ENCODE results near the gene ABCA10.

Gene ABCA10

DNA sequence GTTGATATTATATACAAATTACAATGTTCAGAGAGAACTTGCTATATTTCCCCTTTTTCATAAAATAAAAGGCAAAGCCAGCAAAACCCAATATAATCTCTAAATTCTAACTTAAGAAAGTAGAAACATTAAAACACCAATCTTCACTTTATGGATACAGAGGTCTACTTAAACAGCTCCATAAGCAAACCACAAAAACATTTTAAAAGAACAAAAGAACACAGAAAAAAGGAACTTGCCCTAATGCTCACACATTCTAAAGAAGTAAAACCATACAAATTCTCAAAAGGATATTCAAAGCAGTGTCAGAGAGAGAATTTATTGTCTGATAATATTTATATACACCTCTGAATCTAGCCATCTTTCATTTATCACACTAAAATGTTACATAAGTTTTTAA, 606 bp downstream of the ABCA10 start:
- H4K91ac ChIP-seq (ENCODE audit: low read depth, low read length): no peak overlapping the region
- DNase-seq: no peak
- no peak overlapping the region for H3K4me2 ChIP-seq (ENCODE audit: low read length)
- H3K23ac ChIP-seq (ENCODE audit: low read length): no peak overlapping the region
- H4K8ac ChIP-seq (ENCODE audit: low read depth, low read length): no peak overlapping the region
- H3K18ac ChIP-seq (ENCODE audit: low read length): no peak overlapping the region
- H3K4me3 ChIP-seq (ENCODE audit: low read depth, low read length): no peak overlapping the region
- no peaks in the 10 kb centered on the region for H3K4me1 ChIP-seq (ENCODE audit: control insufficient read depth in 1 of 2, insufficient read depth in 2 of 2, low read length in 2 of 2)
- H3K79me2 ChIP-seq (ENCODE audit: control insufficient read depth, insufficient read depth, low read length, poor library complexity): no peaks in the 10 kb centered on the region
- no peaks in the 10 kb centered on the region for H3K9me3 ChIP-seq (ENCODE audit: insufficient read depth, low read depth, low read length)
- H2BK5ac ChIP-seq (ENCODE audit: low read depth, low read length, poor library complexity): no peak overlapping the region
- no peak overlapping the region for H2BK12ac ChIP-seq (ENCODE audit: low read length)
- no peak overlapping the region for H2AK5ac ChIP-seq (ENCODE audit: low read length)
- no peaks in the 10 kb centered on the region for H3K79me1 ChIP-seq (ENCODE audit: low read length)
- H2BK120ac ChIP-seq (ENCODE audit: insufficient read depth, low read length, poor library complexity): no peak overlapping the region
- no peak overlapping the region for H2AFZ ChIP-seq (ENCODE audit: insufficient read depth, low read length, poor library complexity)
- no peak overlapping the region for H3K27ac ChIP-seq (ENCODE audit: low read depth, low read length)
- H4K12ac ChIP-seq (ENCODE audit: low read depth, low read length): no peak overlapping the region
- H3K9ac ChIP-seq (ENCODE audit: low read length): no peak overlapping the region
- H3K36me3 ChIP-seq (ENCODE audit: control insufficient read depth in 1 of 2, insufficient read depth in 2 of 2, low read length in 2 of 2): no peaks in the 10 kb centered on the region
- H3K27me3 ChIP-seq (ENCODE audit: insufficient read depth, low read length): no peaks in the 10 kb centered on the region
- H3K14ac ChIP-seq (ENCODE audit: low read length): no peak overlapping the region
- no peak overlapping the region for H3K4ac ChIP-seq (ENCODE audit: low read depth, low read length)

- H3K9ac ChIP-seq (ENCODE audit: low read length): no peak overlapping the region
- no peak overlapping the region for H3K4ac ChIP-seq (ENCODE audit: low read depth, low read length)
- H2AFZ ChIP-seq (ENCODE audit: insufficient read depth, low read length, poor library complexity): no peak overlapping the region
- H3K4me1 ChIP-seq (ENCODE audit: control insufficient read depth in 1 of 2, insufficient read depth in 2 of 2, low read length in 2 of 2): no peaks in the 10 kb centered on the region
- H3K14ac ChIP-seq (ENCODE audit: low read length): no peak overlapping the region
- H3K23ac ChIP-seq (ENCODE audit: low read length): no peak overlapping the region
- H2BK12ac ChIP-seq (ENCODE audit: low read length): no peak overlapping the region
- no peak overlapping the region for H2BK120ac ChIP-seq (ENCODE audit: insufficient read depth, low read length, poor library complexity)
- no peaks in the 10 kb centered on the region for H3K79me1 ChIP-seq (ENCODE audit: low read length)
- no peak for DNase-seq
- H3K36me3 ChIP-seq (ENCODE audit: control insufficient read depth in 1 of 2, insufficient read depth in 2 of 2, low read length in 2 of 2): no peaks in the 10 kb centered on the region
- H2BK5ac ChIP-seq (ENCODE audit: low read depth, low read length, poor library complexity): no peak overlapping the region
- H3K4me3 ChIP-seq (ENCODE audit: low read depth, low read length): no peak overlapping the region
- H2AK5ac ChIP-seq (ENCODE audit: low read length): no peak overlapping the region
- H3K27me3 ChIP-seq (ENCODE audit: insufficient read depth, low read length): no peaks in the 10 kb centered on the region
- H3K79me2 ChIP-seq (ENCODE audit: control insufficient read depth, insufficient read depth, low read length, poor library complexity): no peaks in the 10 kb centered on the region
- H4K12ac ChIP-seq (ENCODE audit: low read depth, low read length): no peak overlapping the region
- no peak overlapping the region for H3K4me2 ChIP-seq (ENCODE audit: low read length)
- no CpG with 5 or more reads among the region's 2 CpGs for WGBS (ENCODE audit: extremely low coverage, insufficient coverage, insufficient read length)
- no peaks in the 10 kb centered on the region for H3K9me3 ChIP-seq (ENCODE audit: insufficient read depth, low read depth, low read length)
- no peak overlapping the region for H4K8ac ChIP-seq (ENCODE audit: low read depth, low read length)
- H3K18ac ChIP-seq (ENCODE audit: low read length): no peak overlapping the region
- no peak overlapping the region for H4K91ac ChIP-seq (ENCODE audit: low read depth, low read length)
- H3K27ac ChIP-seq (ENCODE audit: low read depth, low read length): no peak overlapping the region
Observed at GRCh38 chr17:69227541-69227940, 1.1 kb downstream of the ABCA10 start.

- H2AFZ ChIP-seq (ENCODE audit: insufficient read depth, low read length, poor library complexity): no peak overlapping the region
- H3K27ac ChIP-seq (ENCODE audit: low read depth, low read length): no peak overlapping the region
- no peak overlapping the region for H4K8ac ChIP-seq (ENCODE audit: low read depth, low read length)
- H2AK5ac ChIP-seq (ENCODE audit: low read length): no peak overlapping the region
- H3K4me3 ChIP-seq (ENCODE audit: low read depth, low read length): no peak overlapping the region
- H3K14ac ChIP-seq (ENCODE audit: low read length): no peak overlapping the region
- H3K4me2 ChIP-seq (ENCODE audit: low read length): no peak overlapping the region
- no peaks in the 10 kb centered on the region for H3K4me1 ChIP-seq (ENCODE audit: control insufficient read depth in 1 of 2, insufficient read depth in 2 of 2, low read length in 2 of 2)
- no peak overlapping the region for H3K18ac ChIP-seq (ENCODE audit: low read length)
- no peaks in the 10 kb centered on the region for H3K9me3 ChIP-seq (ENCODE audit: insufficient read depth, low read depth, low read length)
- H2BK12ac ChIP-seq (ENCODE audit: low read length): no peak overlapping the region
- H3K79me2 ChIP-seq (ENCODE audit: control insufficient read depth, insufficient read depth, low read length, poor library complexity): no peaks in the 10 kb centered on the region
- no peak for DNase-seq
- H4K91ac ChIP-seq (ENCODE audit: low read depth, low read length): no peak overlapping the region
- no CpG with 5 or more reads among the region's 3 CpGs for WGBS (ENCODE audit: extremely low coverage, insufficient coverage, insufficient read length)
- H3K79me1 ChIP-seq (ENCODE audit: low read length): no peaks in the 10 kb centered on the region
- H3K36me3 ChIP-seq (ENCODE audit: control insufficient read depth in 1 of 2, insufficient read depth in 2 of 2, low read length in 2 of 2): no peaks in the 10 kb centered on the region
- no peaks in the 10 kb centered on the region for H3K27me3 ChIP-seq (ENCODE audit: insufficient read depth, low read length)
- no peak overlapping the region for H3K4ac ChIP-seq (ENCODE audit: low read depth, low read length)
- H2BK120ac ChIP-seq (ENCODE audit: insufficient read depth, low read length, poor library complexity): no peak overlapping the region
- H2BK5ac ChIP-seq (ENCODE audit: low read depth, low read length, poor library complexity): no peak overlapping the region
- H3K9ac ChIP-seq (ENCODE audit: low read length): no peak overlapping the region
- H3K23ac ChIP-seq (ENCODE audit: low read length): no peak overlapping the region
- H4K12ac ChIP-seq (ENCODE audit: low read depth, low read length): no peak overlapping the region
Observed at GRCh38 chr17:69223809-69224208, 4.8 kb downstream of the ABCA10 start.

DNA sequence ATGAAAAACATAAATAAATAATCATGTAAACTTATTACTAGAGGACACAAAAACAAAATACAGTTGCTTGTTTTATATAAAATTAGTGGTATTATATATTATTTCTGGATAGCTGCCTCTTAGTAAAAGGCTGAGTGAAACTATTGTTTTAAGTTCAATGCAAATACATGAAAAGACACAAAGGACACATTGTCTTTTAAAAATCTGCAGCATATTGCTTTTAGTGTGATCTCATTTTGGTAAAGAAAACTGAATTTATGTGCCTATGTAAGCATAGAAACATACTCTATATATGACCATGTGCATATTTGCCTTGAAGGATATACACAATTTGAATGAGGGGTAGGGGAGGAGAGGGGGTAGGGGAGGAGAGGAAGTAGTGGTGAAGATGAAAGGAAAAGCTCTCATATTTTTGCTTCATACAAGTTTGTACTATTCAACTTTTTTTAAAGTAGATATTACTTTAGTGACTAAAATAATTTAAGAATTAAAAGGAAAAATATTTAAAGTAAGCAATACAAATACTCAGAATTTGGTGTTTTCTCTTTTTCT, 5.8 kb downstream of the ABCA10 start:
- H3K27me3 ChIP-seq (ENCODE audit: insufficient read depth, low read length): no peaks in the 10 kb centered on the region
- H3K27ac ChIP-seq (ENCODE audit: low read depth, low read length): no peak overlapping the region
- no peak for DNase-seq
- no peak overlapping the region for H4K12ac ChIP-seq (ENCODE audit: low read depth, low read length)
- H2AFZ ChIP-seq (ENCODE audit: insufficient read depth, low read length, poor library complexity): no peak overlapping the region
- no peak overlapping the region for H2BK120ac ChIP-seq (ENCODE audit: insufficient read depth, low read length, poor library complexity)
- no peak overlapping the region for H3K4me2 ChIP-seq (ENCODE audit: low read length)
- no peak overlapping the region for H3K23ac ChIP-seq (ENCODE audit: low read length)
- H3K9ac ChIP-seq (ENCODE audit: low read length): no peak overlapping the region
- H3K9me3 ChIP-seq (ENCODE audit: insufficient read depth, low read depth, low read length): no peaks in the 10 kb centered on the region
- no peak overlapping the region for H3K14ac ChIP-seq (ENCODE audit: low read length)
- no peak overlapping the region for H4K91ac ChIP-seq (ENCODE audit: low read depth, low read length)
- no peak overlapping the region for H3K4ac ChIP-seq (ENCODE audit: low read depth, low read length)
- no peak overlapping the region for H3K4me3 ChIP-seq (ENCODE audit: low read depth, low read length)
- H2AK5ac ChIP-seq (ENCODE audit: low read length): no peak overlapping the region
- H3K79me1 ChIP-seq (ENCODE audit: low read length): no peaks in the 10 kb centered on the region
- no peak overlapping the region for H2BK5ac ChIP-seq (ENCODE audit: low read depth, low read length, poor library complexity)
- no peak overlapping the region for H4K8ac ChIP-seq (ENCODE audit: low read depth, low read length)
- H3K36me3 ChIP-seq (ENCODE audit: control insufficient read depth in 1 of 2, insufficient read depth in 2 of 2, low read length in 2 of 2): no peaks in the 10 kb centered on the region
- no peak overlapping the region for H3K18ac ChIP-seq (ENCODE audit: low read length)
- no peak overlapping the region for H2BK12ac ChIP-seq (ENCODE audit: low read length)
- H3K4me1 ChIP-seq (ENCODE audit: control insufficient read depth in 1 of 2, insufficient read depth in 2 of 2, low read length in 2 of 2): no peaks in the 10 kb centered on the region
- no peaks in the 10 kb centered on the region for H3K79me2 ChIP-seq (ENCODE audit: control insufficient read depth, insufficient read depth, low read length, poor library complexity)
